SK-N-SH (cell line): ENCODE data around the gene TRIM15. TPM values are rescaled to one million over a fixed set of nuclear protein-coding genes. Genes with fewer than 3 reads are reported as not detected.
"Not testable (repeated sequence)": the region's sequence is repeated elsewhere in the genome, so short reads cannot be mapped to it uniquely, and the experiment has no call there.

Experiments used
- CTCF ChIA-PET: fragments of 300-600, 350-600 bp; formaldehyde crosslinking; extraction: SDS; loops from one replicate; lab custom pipeline; 2021; lab: Yijun Ruan, JAX
- POLR2A ChIA-PET: fragments of 350-600 bp; sonication (Branson Sonifier 250); formaldehyde crosslinking; extraction: SDS; loops from one replicate; lab custom pipeline; 2020; ENCODE audit warnings: antibody characterized with exemption, inconsistent platforms; lab: Yijun Ruan, JAX
- DNase-seq: peaks from one replicate; pipeline ENCODE4 v3.0.0; 2012
- H2AFZ ChIP-seq: fragments of 200-600 bp; sonication (generic); 2 replicates; pipeline ENCODE4 v1.8.1; 2016; ENCODE audit warnings: antibody characterized with exemption, mild to moderate bottlenecking, low read depth
- H3F3A ChIP-seq: fragments of 200-600 bp; sonication (generic); replicated peaks from 2 replicates; pipeline ENCODE3; 2016; ENCODE audit warnings: antibody characterized with exemption, mild to moderate bottlenecking; ENCODE audit not compliant: insufficient read depth
- H3K27ac ChIP-seq, 2 experiments: fragments of 200-500 bp in 1 of 2; fragments of 200-600 bp in 1 of 2; sonication (Bioruptor generic) in 1 of 2; sonication (generic), shearing (Covaris generic) in 1 of 2; 2 replicates each; pipeline versions ENCODE4 v1.5.1 to v1.6.1; 2014 to 2016; ENCODE audit warnings: low read depth in 2 of 2, inconsistent platforms in 1 of 2, low read length in 1 of 2, mild to moderate bottlenecking in 1 of 2, mixed read lengths in 1 of 2
- H3K27me3 ChIP-seq: fragments of 200-600 bp; sonication (generic), shearing (Covaris generic); 2 replicates; pipeline ENCODE4 v1.6.1; 2016; ENCODE audit warnings: mixed run types; ENCODE audit not compliant: insufficient read depth
- H3K36me3 ChIP-seq, 2 experiments: fragments of 200-500 bp in 1 of 2; fragments of 200-600 bp in 1 of 2; sonication (Bioruptor generic) in 1 of 2; sonication (generic) in 1 of 2; replicated peaks in 1 of 2; 2 replicates each; pipeline versions ENCODE3 to v1.5.1; 2014 to 2016; ENCODE audit warnings: low read length in 1 of 2, mild to moderate bottlenecking in 1 of 2; ENCODE audit not compliant: insufficient read depth in 2 of 2, control insufficient read depth in 1 of 2
- H3K4me1 ChIP-seq, 2 experiments: fragments of 200-500 bp in 1 of 2; fragments of 200-600 bp in 1 of 2; sonication (Bioruptor generic) in 1 of 2; sonication (generic), shearing (Covaris generic) in 1 of 2; 2 replicates each; pipeline versions ENCODE4 v1.5.1 to v1.6.1; 2014 to 2016; ENCODE audit warnings: low read depth in 1 of 2, low read length in 1 of 2, mixed run types in 1 of 2; ENCODE audit not compliant: insufficient read depth in 2 of 2, control insufficient read depth in 1 of 2
- H3K4me2 ChIP-seq: fragments of 200-600 bp; sonication (generic), shearing (Covaris generic); 2 replicates; pipeline ENCODE4 v1.6.1; 2017; ENCODE audit warnings: mixed run types
- H3K4me3 ChIP-seq, 2 experiments: fragments of 200-500 bp in 1 of 2; fragments of 200-600 bp in 1 of 2; sonication (Bioruptor generic) in 1 of 2; sonication (generic), shearing (Covaris generic) in 1 of 2; 2 replicates each; pipeline versions ENCODE4 v1.5.1 to v1.8.1; 2014 to 2016; ENCODE audit warnings: low read depth in 2 of 2, inconsistent platforms in 1 of 2, low read length in 1 of 2, mild to moderate bottlenecking in 1 of 2, mixed read lengths in 1 of 2, moderate library complexity in 1 of 2
- H3K79me2 ChIP-seq: fragments of 200-600 bp; sonication (generic); 2 replicates; pipeline ENCODE4 v1.8.1; 2017; ENCODE audit warnings: mild to moderate bottlenecking; ENCODE audit not compliant: insufficient read depth
- H3K9ac ChIP-seq: fragments of 200-600 bp; sonication (generic); 2 replicates; pipeline ENCODE4 v1.6.1; 2017; ENCODE audit warnings: mixed run types
- H3K9me2 ChIP-seq: fragments of 200-600 bp; sonication (generic); 2 replicates; pipeline ENCODE4 v1.6.1; 2017; ENCODE audit warnings: mixed run types
- H3K9me3 ChIP-seq: fragments of 200-600 bp; sonication (generic); 2 replicates; pipeline ENCODE4 v1.6.1; 2017; ENCODE audit warnings: mixed run types, mild to moderate bottlenecking, moderate library complexity
- H4K20me1 ChIP-seq: fragments of 200-600 bp; sonication (generic); 2 replicates; pipeline ENCODE4 v1.6.1; 2017; ENCODE audit warnings: mild to moderate bottlenecking, mixed run types; ENCODE audit not compliant: insufficient read depth
- CHD2 ChIP-seq: fragments of 150-350 bp; IDR thresholded peaks from 2 replicates; pipeline ENCODE4 v1.6.1; 2018; ENCODE audit warnings: low read length; ENCODE audit not compliant: partially characterized antibody
- ELF1 ChIP-seq: IDR thresholded peaks from 2 replicates; pipeline ENCODE4 v1.4.0; 2012
- FOXJ3 ChIP-seq: sonication (generic); formaldehyde crosslinking; IDR thresholded peaks from 2 replicates; pipeline ENCODE4 v1.5.1; 2020; ENCODE audit warnings: mild to moderate bottlenecking, missing genetic modification reagents
- FOXM1 ChIP-seq: IDR thresholded peaks from 2 replicates; pipeline ENCODE4 v1.4.0; 2012; ENCODE audit warnings: low read depth, mild to moderate bottlenecking
- GABPA ChIP-seq: IDR thresholded peaks from 2 replicates; pipeline ENCODE4 v1.4.0; 2012; ENCODE audit warnings: low read depth, mild to moderate bottlenecking
- MAX ChIP-seq: IDR thresholded peaks from 2 replicates; pipeline ENCODE4 v1.4.0; 2012; ENCODE audit warnings: low read depth
- NFIC ChIP-seq: IDR thresholded peaks from 2 replicates; pipeline ENCODE4 v1.4.0; 2012; ENCODE audit warnings: borderline replicate concordance
- RAD21 ChIP-seq: IDR thresholded peaks from 2 replicates; pipeline ENCODE4 v1.6.1; 2012; ENCODE audit warnings: mild to moderate bottlenecking, low read length
- REST ChIP-seq: IDR thresholded peaks from 2 replicates; pipeline ENCODE4 v1.6.1; 2012; ENCODE audit warnings: mild to moderate bottlenecking, low read depth, low read length, moderate library complexity
- RFX5 ChIP-seq: IDR thresholded peaks from 2 replicates; pipeline ENCODE4 v1.6.1; 2012; ENCODE audit warnings: mild to moderate bottlenecking, improper control_type of control experiment, low read length
- WGBS: methylation state at CpG from one replicate; pipeline ENCODE4 v1.1.6; 2017; ENCODE audit warnings: low lambda C conversion rate; 5-methylcytosine and 5-hydroxymethylcytosine counted together
- polyA plus RNA-seq, 3 experiments: library from polyadenylated mRNA; depleted of rRNA; stranded (reverse); fragments of >200 nt; gene quantifications; 2 replicates each; pipeline ENCODE4 v1.2.3, GENCODE V29; 2012

Gene TRIM15
- polyA plus RNA-seq, 1 of the 3 experiments (the other 2 are of a cell fraction), result not detected

- no peak overlapping the region for H3K9ac ChIP-seq
- TF ChIP-seq NFIC (no peak), REST (no peak), ELF1 (no peak), GABPA (no peak), RAD21 (no peak), MAX (no peak), CHD2 (no peak), FOXM1 (no peak), RFX5 (no peak), FOXJ3 (CRISPR knock-in tag) (no peak)
- TF ChIP-seq, all 33 proteins: peak for 0
- Histone ChIP-seq H4K20me1 (no peaks in the 10 kb centered on the region), H3F3A (no peaks in the 10 kb centered on the region), H3K9me2 (no peaks in the 10 kb centered on the region), H3K4me3 (no peak overlapping the region), H3K27me3 (peaks cover 65% of the 10 kb centered on the region; the same call in 1 of the 2 replicates), H2AFZ (no peak overlapping the region), H3K27ac (no peak overlapping the region), H3K4me1 (no peaks in the 10 kb centered on the region; a peak in 1 of 4 replicates), H3K4me2 (no peak overlapping the region), H3K79me2 (no peaks in the 10 kb centered on the region), H3K9me3 (no peaks in the 10 kb centered on the region), H3K36me3 (no peaks in the 10 kb centered on the region)
- ChIA-PET CTCF (interaction anchor here (1.2 to 1.4 kb wide), 2 partner anchors 62 to 317 kb away, joined by 3 to 6 read pairs; no protein-coding TSS in a partner anchor), POLR2A (no interaction called here)
- no peak for DNase-seq
- WGBS, result 1% methylated on average over 4 of the region's 4 CpGs
Measured at GRCh38 chr6:30164714-30165113, 1.4 kb downstream of the TRIM15 start.

- H3K4me3 ChIP-seq, H3K9ac ChIP-seq, H3K4me2 ChIP-seq, DNase-seq, H3F3A ChIP-seq, H3K36me3 ChIP-seq, H3K27ac ChIP-seq, POLR2A ChIA-PET, H3K4me1 ChIP-seq, H3K9me3 ChIP-seq, H3K9me2 ChIP-seq, H2AFZ ChIP-seq, H3K79me2 ChIP-seq, H4K20me1 ChIP-seq: not testable (repeated sequence)
- 0% methylated on average over 1 of the region's 1 CpG for WGBS
- CTCF ChIA-PET, result interaction anchor here (3.4 kb wide), 1 partner anchor 34 kb away, joined by 17 read pairs; no protein-coding TSS in a partner anchor
- peaks cover 62% of the 10 kb centered on the region; the same call in 1 of the 2 replicates for H3K27me3 ChIP-seq
Measured at GRCh38 chr6:30165238-30165637, 1.9 kb downstream of the TRIM15 start.
